Spleen (tissue), 11 donors: ENCODE measurements around the gene POU6F2. TPM values are rescaled to one million over a fixed set of nuclear protein-coding genes. Genes with fewer than 3 reads are reported as not detected.

ENCODE experiments used
- DNase-seq: peaks from one replicate; pipeline ENCODE4 v3.0.0-alpha.2; 2020
- H3K27ac ChIP-seq, 8 donors: fragments of 200-600 bp; sonication (generic) in 7 of 8; 1 replicate in 4 of 8; 2 replicates in 4 of 8; pipeline versions ENCODE4 v1.5.0 to v1.8.0; 2016 to 2021; ENCODE audit warnings: inconsistent platforms in 4 of 8, mild to moderate bottlenecking in 4 of 8, moderate library complexity in 1 of 8
- H3K27me3 ChIP-seq, 7 donors: fragments of 200-600 bp; sonication (generic) in 6 of 7; replicated peaks in 1 of 7; 1 replicate in 4 of 7; 2 replicates in 3 of 7; pipeline versions ENCODE4 v1.5.0 to v1.8.0; 2016 to 2021; ENCODE audit warnings: inconsistent platforms in 3 of 7, mild to moderate bottlenecking in 1 of 7
- H3K36me3 ChIP-seq, 6 donors: fragments of 200-600 bp; sonication (generic) in 5 of 6; 1 replicate in 4 of 6; 2 replicates in 2 of 6; pipeline versions ENCODE4 v1.5.0 to v1.8.0; 2016 to 2021; ENCODE audit warnings: inconsistent platforms in 2 of 6
- H3K4me1 ChIP-seq, 6 donors: fragments of 200-600 bp; sonication (generic) in 5 of 6; 1 replicate in 3 of 6; 2 replicates in 3 of 6; pipeline versions ENCODE4 v1.5.0 to v1.8.0; 2016 to 2021; ENCODE audit warnings: inconsistent platforms in 3 of 6
- H3K4me3 ChIP-seq, 8 donors: fragments of 200-600 bp; sonication (generic) in 7 of 8; 1 replicate in 4 of 8; 2 replicates in 4 of 8; pipeline versions ENCODE4 v1.5.0 to v1.8.0; 2016 to 2021; ENCODE audit warnings: inconsistent platforms in 4 of 8, mild to moderate bottlenecking in 4 of 8, moderate library complexity in 2 of 8
- H3K9me3 ChIP-seq, 8 donors: fragments of 200-600 bp; sonication (generic) in 7 of 8; 1 replicate in 4 of 8; 2 replicates in 4 of 8; pipeline versions ENCODE4 v1.5.0 to v1.8.0; 2016 to 2021; ENCODE audit warnings: inconsistent platforms in 4 of 8
- POLR2A ChIP-seq, 3 donors: fragments of 450-650 bp; IDR thresholded peaks; one replicate each; pipeline ENCODE4 v1.5.1; 2017; ENCODE audit warnings: antibody characterized with exemption in 3 of 3, mild to moderate bottlenecking in 1 of 3
- POLR2AphosphoS5 ChIP-seq, 3 donors: sonication (generic); formaldehyde crosslinking; IDR thresholded peaks; one replicate each; pipeline ENCODE4 v1.5.1; 2017; ENCODE audit warnings: antibody characterized with exemption in 3 of 3
- WGBS, 5 donors: extraction: QIAGEN DNeasy Blood & Tissue Kit in 3 of 5; methylation state at CpG; one replicate each; pipeline versions ENCODE4 v1.1.5 to v1.1.7; 2013 to 2018; 5-methylcytosine and 5-hydroxymethylcytosine counted together
- intact Hi-C: fragments of 100-400 bp; cut with DNase I; formaldehyde crosslinking; loops from one replicate; pipeline ENCODE4 v1.15.0; 2023; ENCODE audit warnings: low total_unique reads
- polyA plus RNA-seq, 3 donors: library from polyadenylated mRNA; stranded (reverse); fragments of 200-250 nt; gene quantifications; one replicate each; pipeline ENCODE4 v1.2.1, GENCODE V29; 2013
- total RNA-seq, 7 donors: library from RNA; depleted of rRNA in 3 of 7; stranded (reverse); fragments of >200 nt in 3 of 7; fragmentation: NEBNext Ultra II Directional in 4 of 7; extraction: Animal tissue kit (Norgen Biotek cat#: 25700) in 4 of 7; gene quantifications; one replicate each; pipeline versions ENCODE4 v1.1.0 to v1.2.1, GENCODE V29; 2016 to 2021
- TF ChIP-seq, protein P1 (sequence below), 11 experiments: fragments of 200-600 bp in 7 of 11; fragments of 450-650 bp in 4 of 11; sonication (generic) in 4 of 11; IDR thresholded peaks in 8 of 11; conservative IDR thresholded peaks in 3 of 11; 1 replicate in 7 of 11; 2 replicates in 4 of 11; pipeline versions ENCODE4 v1.4.0 to v1.8.0; 2016 to 2021; ENCODE audit warnings: antibody characterized with exemption in 11 of 11, inconsistent platforms in 4 of 11, mild to moderate bottlenecking in 1 of 11
- donor health status: healthy with polysubstance abuse.
- donor health status: DM: no; HTN: no; CAD: no; lungs with moderate emphysema.
- donor health status: DM: no; HTN: no; CAD: no.
- donor health status: Bipolar disorder and iron deficiency.
- donor health status: healthy.
- donor health status: DM: no; HTN: no; CAD: no.
- donor health status: DM: yes; HTN: yes; CAD: no.

The POU6F2 gene
- total and polyA plus RNA-seq, 10 donors: 0.04 to 0.54 (median 0.23) TPM; not detected in 7

DNA sequence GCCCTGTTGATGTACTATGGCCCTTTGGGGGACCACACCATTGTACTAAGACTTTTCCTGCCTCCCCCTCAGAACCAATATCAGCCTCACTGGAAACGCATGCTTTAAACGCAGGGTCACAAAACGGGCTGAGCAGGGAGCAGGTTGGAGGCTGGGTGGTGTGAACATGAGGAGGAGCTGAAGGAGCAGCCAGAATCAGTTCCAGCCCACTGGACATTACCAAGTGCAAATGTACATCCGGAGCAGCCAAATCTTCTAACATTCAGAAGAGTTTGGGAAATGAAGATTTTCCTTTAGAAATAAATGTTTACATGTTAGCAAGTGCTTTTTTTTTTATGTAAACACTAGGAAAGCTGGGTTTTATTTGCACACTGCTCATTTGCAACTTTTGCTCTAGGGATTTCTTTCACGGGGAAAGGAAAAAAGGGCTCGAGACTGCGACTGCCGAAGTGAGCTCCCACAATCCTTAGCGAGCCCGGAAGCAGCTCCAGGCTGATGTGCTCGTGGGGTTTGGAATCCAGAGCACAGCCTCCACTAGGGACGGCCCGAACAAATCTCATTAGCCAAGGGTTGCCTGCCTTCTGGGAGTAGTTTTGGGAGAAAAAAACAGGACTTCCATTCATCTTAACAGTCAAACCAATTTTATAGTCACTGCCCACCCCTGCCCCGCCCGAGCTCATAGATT, 480.5 kb downstream of the POU6F2 start:
- H3K27me3 ChIP-seq: no peaks in the 10 kb centered on the region
- H3K36me3 ChIP-seq: no peaks in the 10 kb centered on the region
- H3K4me3 ChIP-seq: no peak overlapping the region
- DNase-seq: no peak
- no peak overlapping the region for H3K27ac ChIP-seq
- intact Hi-C loops: no loop called here
- H3K4me1 ChIP-seq: no peaks in the 10 kb centered on the region
- no peaks in the 10 kb centered on the region for H3K9me3 ChIP-seq
- TF ChIP-seq POLR2AphosphoS5 (IDR thresholded peaks at IDR 0.05) (no peak), POLR2A (IDR thresholded peaks at IDR 0.05) (no peak)
- TF ChIP-seq, protein P1, sequence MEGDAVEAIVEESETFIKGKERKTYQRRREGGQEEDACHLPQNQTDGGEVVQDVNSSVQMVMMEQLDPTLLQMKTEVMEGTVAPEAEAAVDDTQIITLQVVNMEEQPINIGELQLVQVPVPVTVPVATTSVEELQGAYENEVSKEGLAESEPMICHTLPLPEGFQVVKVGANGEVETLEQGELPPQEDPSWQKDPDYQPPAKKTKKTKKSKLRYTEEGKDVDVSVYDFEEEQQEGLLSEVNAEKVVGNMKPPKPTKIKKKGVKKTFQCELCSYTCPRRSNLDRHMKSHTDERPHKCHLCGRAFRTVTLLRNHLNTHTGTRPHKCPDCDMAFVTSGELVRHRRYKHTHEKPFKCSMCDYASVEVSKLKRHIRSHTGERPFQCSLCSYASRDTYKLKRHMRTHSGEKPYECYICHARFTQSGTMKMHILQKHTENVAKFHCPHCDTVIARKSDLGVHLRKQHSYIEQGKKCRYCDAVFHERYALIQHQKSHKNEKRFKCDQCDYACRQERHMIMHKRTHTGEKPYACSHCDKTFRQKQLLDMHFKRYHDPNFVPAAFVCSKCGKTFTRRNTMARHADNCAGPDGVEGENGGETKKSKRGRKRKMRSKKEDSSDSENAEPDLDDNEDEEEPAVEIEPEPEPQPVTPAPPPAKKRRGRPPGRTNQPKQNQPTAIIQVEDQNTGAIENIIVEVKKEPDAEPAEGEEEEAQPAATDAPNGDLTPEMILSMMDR (IDR thresholded peaks at IDR 0.05 in 8 of 11, conservative IDR thresholded peaks at IDR 0.05 in 3 of 11): no peak
- WGBS, 5 donors: 78 to 89% (median 86%) methylated on average over 15 of the region's 15 CpGs

DNA sequence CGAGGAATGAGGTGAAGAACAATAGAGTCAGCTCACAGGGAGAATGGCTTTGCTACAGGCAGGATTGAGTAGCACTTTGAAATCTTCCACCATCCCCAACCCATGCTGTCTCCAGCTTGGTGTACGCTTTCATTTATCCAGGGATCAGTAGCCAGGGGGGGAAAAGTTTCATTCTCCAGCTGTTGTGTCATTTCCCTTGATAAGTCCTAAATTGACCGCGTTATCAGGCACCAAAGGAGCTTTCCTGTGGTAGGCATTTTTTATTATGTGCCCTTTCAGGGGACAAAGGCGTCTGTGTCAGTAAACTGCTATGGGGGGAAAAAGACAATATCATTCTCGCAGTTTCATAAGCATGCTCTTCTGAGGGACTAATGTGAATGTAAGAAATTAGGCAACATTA, 481.9 kb downstream of the POU6F2 start:
- WGBS, 5 donors: 69 to 81% (median 74%) methylated on average over 6 of the region's 6 CpGs
- Histone ChIP-seq H3K4me3 (no peak overlapping the region), H3K27ac (no peak overlapping the region), H3K9me3 (no peaks in the 10 kb centered on the region), H3K27me3 (peaks cover 0 to 9% (median 0%) of the 10 kb centered on the region in 7 donors), H3K4me1 (peaks cover 0 to under 1% (median 0%) of the 10 kb centered on the region in 6 donors), H3K36me3 (no peaks in the 10 kb centered on the region)
- intact Hi-C loops: no loop called here
- no peak for DNase-seq
- TF ChIP-seq POLR2AphosphoS5 (IDR thresholded peaks at IDR 0.05) (no peak), POLR2A (IDR thresholded peaks at IDR 0.05) (no peak)
- TF ChIP-seq, protein P1 (IDR thresholded peaks at IDR 0.05 in 8 of 11, conservative IDR thresholded peaks at IDR 0.05 in 3 of 11): no peak

DNA sequence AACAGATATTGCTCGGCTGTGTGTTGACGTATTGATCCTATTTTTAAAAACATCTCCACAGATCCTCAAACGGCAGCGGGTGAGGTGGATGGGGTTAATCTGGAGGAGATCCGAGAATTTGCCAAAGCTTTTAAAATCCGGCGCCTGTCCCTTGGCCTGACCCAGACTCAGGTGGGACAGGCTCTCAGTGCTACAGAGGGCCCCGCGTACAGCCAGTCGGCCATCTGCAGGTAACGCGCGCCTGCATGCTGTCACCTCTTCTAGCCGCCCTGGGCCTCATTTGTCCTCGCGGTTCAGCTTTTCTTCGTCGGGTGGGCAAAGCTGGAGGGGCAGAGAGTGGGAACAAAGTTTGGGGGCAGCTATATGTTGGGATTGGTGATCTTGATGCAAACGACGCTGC, 482.8 kb downstream of the POU6F2 start:
- no peaks in the 10 kb centered on the region for H3K9me3 ChIP-seq
- DNase-seq: no peak
- H3K4me3 ChIP-seq: no peak overlapping the region
- H3K36me3 ChIP-seq: no peaks in the 10 kb centered on the region
- TF ChIP-seq POLR2A (IDR thresholded peaks at IDR 0.05) (no peak), POLR2AphosphoS5 (IDR thresholded peaks at IDR 0.05) (no peak)
- TF ChIP-seq, protein P1 (IDR thresholded peaks at IDR 0.05 in 8 of 11, conservative IDR thresholded peaks at IDR 0.05 in 3 of 11): no peak
- peaks cover 0 to 11% (median 0%) of the 10 kb centered on the region in 7 donors for H3K27me3 ChIP-seq
- 94 to 97% (median 95%) methylated on average over 20 of the region's 20 CpGs for WGBS, 5 donors
- H3K4me1 ChIP-seq: peaks cover 0 to 8% (median 0%) of the 10 kb centered on the region in 6 donors
- H3K27ac ChIP-seq: no peak overlapping the region
- intact Hi-C loops: no loop called here

DNA sequence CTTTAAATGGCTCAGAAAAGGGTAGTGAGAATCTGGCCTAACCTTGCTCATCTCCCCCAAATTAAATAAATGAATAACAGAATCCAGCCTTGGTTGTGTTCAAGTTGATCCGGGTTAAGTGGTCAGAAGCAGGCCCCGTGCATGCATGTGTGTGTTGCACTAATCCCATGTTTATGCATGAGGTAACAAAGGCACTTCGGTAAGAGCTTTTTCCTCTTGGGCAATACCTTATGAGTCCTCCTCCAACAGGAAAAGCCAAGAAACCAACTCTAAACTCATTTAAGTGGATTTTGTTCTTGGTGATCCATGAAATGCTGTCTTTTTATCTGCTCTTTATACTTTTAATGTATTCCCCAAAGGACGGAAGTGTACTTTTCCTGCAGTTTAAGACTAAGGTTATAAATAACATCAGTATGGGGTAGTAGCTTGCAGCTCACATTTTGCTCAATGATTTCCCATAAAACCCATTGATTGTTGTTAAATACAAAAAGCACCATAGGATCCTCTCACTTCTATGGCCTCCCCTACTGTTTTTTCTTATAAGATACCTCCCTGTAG, 483.6 kb downstream of the POU6F2 start:
- Histone ChIP-seq H3K27me3 (peaks cover 0 to 11% (median 0%) of the 10 kb centered on the region in 7 donors), H3K9me3 (no peaks in the 10 kb centered on the region), H3K36me3 (no peaks in the 10 kb centered on the region), H3K27ac (no peak overlapping the region), H3K4me3 (no peak overlapping the region), H3K4me1 (peaks cover 0 to 8% (median 0%) of the 10 kb centered on the region in 6 donors)
- DNase-seq: no peak
- TF ChIP-seq POLR2AphosphoS5 (IDR thresholded peaks at IDR 0.05) (no peak), POLR2A (IDR thresholded peaks at IDR 0.05) (no peak)
- TF ChIP-seq, protein P1 (IDR thresholded peaks at IDR 0.05 in 8 of 11, conservative IDR thresholded peaks at IDR 0.05 in 3 of 11): no peak
- WGBS, 5 donors: 34 to 56% (median 44%) methylated on average over 4 of the region's 4 CpGs
- intact Hi-C loops: no loop called here
